NCI-H2196 treated with DMSO at 0.1 percent for 48 hours (cell line): Measurements from ENCODE around the gene CEP78.

Experiments used
- DNase-seq: peaks from one replicate; lab custom pipeline; 2025; ENCODE audit not compliant: unreplicated experiment; lab: John Stamatoyannopoulos, UW

Gene CEP78

GRCh38 chr9:78306222-78307076, 70.6 kb downstream of the CEP78 start:
- DNase-seq, result no peak

DNA sequence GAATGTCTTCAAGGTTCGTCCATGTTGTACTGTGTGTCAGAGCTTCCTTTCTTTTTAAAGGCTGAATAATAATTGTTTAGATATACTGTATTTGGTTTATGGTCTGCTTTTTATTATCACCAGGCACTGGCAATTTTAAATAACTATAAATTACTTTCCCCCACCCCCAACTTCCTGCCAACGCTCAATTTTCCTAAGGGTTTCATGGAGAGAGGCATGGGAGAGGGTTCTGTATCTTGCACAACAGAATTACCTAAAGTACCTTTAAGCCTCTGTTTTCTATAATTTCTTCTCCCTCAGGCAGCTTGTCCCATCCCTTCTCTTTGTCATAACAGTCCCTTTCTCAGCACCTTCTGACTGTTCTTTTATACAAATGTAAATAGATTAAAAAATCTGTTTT, 71.5 kb downstream of the CEP78 start:
- DNase-seq, result no peak

DNA sequence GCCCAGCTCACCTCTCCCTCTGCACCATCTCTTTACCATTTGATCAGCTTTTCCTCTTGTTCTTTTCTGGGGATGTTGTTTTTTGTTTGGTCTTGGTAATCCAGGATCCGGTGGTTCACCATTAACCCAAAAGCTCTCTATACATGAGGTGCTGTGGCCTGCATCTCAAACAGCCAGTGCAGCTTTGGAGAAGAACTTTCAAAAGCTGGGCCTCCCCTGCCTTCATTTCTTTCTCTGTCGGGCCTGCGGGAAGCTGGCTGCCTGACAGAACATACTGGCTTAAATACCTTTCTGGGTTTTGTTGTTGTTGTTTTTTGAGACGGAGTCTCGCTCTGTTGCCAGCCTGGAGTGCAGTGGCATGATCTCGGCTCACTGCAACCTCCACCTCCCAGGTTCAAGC, 73.2 kb downstream of the CEP78 start:
- no peak for DNase-seq

GRCh38 chr9:78311075-78311474, 75.2 kb downstream of the CEP78 start:
- DNase-seq, result no peak

DNA sequence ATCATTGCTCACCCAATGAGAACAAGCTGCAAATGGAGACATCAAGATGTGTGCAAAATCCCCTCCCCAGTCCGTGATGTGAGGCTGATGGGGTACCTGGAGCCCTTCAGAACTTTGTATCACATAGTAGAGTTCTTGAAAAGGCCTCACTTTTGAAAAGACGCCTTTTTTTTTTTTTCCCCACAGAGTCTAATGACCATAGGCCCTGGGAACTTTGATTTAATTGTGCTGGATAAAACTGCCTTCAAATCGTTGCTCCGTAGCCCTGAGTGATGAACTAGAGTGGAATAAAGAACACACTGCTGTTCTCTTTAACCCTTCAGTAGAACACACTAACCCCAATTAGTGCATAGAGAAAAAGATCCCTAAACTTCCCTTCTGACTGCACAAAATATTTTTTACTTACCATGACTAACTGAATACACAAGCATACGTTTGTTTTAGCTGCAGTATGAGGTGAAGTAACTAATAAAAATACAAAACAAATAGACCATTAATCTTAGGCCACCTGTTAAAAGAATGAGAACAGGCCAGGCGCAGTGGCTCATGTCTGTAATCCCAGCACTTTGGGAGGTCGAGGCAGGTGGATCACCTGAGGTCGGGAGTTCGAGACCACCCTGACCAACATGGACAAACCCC, 76.1 kb downstream of the CEP78 start:
- DNase-seq, result peak; percentile 3

DNA sequence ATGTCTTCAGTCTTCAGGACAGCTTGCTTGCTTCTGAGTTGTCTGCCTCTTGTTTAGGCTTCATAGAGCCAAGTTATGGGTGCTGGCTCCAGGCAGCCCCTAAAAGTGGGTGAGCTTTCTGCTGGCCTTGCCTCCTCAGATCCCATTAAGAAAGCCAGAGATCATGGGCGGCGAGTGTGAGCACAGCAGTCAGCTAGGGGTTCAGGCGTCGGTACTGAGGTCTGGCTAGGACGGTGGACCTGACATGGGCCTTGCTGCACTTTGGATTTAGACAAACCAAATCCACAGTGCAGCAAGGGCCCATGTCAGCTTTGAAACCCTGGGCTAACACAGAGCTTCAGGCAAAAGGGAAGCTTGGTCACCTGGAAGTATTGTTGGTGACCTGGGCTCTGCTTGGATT, 78.7 kb downstream of the CEP78 start:
- DNase-seq, result no peak

GRCh38 chr9:78314953-78315870, 79.3 kb downstream of the CEP78 start:
- DNase-seq, result no peak

GRCh38 chr9:78316166-78316892, 80.5 kb downstream of the CEP78 start:
- DNase-seq, result no peak

DNA sequence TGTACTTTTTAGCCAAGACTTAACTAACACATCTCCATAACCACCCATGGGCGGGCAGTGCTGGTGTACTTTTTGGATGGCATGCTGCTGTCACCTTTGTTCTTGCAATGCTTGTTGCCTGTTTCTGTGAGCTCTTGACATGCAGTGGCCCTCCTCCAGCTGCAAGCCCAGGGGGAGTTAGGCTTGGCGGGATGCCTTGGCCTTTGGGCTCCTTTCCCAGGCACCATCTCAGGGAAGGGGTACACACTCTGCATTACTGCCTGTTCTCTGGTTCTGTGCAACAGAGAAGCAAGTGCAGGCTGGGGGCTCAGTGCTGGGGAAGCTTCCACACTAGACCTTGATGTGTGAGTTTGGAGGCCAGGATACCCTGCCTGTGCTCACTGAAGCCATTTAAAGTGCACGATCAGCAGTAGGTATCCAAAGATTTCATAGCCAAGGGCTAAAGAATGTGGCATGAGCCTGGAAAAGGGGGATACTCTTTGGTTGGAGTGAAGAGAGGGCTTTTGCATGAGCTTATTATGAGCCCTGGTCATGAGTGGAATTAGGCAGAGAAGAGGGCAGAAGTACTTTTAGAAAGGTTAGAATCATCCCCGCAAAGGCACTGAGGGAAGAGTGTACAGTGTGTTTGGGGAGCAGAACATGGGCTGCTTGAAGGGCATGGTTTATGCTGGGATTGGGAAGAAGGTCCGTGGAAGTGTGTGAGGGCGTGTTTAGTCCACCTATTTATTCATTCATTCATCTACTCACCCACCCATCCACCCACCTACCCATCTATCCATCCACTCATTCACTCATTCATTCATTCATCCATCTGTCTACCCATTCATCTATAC, 83.5 kb downstream of the CEP78 start:
- no peak for DNase-seq

DNA sequence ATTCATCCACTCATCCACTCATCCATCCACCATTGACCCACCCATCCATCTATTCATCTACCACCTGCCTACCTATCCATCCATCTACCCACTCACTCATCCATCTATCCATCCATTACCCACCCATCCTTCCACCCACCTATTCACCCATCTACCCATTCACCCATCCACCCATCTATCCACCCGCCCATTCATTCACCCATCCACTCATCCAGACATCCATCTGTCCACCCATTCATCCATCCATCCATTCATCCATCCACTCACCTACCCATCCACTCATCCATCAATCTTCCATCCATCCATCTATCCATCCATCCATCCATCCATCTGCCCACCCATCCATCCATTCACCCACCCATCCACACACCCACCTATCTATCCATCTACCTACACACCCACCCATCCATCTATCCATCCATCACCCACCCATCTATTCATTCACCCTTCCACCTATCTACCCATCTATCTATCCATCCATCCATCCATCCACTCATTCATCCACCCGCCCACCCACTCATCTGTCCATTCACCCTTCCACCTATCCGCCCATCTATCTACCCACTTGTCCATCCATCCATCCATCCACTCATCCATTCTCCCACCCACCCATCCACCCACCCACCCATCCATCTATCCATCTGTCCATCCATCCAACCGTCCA, 84.3 kb downstream of the CEP78 start:
- no peak for DNase-seq

- DNase-seq, result no peak
Measured at GRCh38 chr9:78320875-78321496, 85.1 kb downstream of the CEP78 start.

DNA sequence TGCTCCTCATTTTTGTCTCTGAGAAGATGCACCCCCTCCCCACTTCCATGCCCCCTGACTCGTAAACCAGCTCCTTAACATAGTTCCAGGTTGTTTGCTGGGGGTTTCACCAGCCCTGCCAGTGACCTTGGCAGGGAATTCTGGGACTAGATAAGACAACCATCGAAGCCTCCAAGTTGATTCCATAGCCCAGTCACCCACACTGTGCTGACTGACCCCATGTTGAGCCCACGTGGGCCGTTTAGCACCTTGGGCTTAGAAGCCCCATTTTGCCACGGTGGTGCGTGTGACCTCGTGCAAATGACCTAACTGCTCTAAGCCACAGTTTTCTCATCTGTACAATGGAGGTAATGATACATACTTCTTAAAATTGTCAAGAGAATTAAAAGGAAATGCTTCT, 85.6 kb downstream of the CEP78 start:
- no peak for DNase-seq

DNA sequence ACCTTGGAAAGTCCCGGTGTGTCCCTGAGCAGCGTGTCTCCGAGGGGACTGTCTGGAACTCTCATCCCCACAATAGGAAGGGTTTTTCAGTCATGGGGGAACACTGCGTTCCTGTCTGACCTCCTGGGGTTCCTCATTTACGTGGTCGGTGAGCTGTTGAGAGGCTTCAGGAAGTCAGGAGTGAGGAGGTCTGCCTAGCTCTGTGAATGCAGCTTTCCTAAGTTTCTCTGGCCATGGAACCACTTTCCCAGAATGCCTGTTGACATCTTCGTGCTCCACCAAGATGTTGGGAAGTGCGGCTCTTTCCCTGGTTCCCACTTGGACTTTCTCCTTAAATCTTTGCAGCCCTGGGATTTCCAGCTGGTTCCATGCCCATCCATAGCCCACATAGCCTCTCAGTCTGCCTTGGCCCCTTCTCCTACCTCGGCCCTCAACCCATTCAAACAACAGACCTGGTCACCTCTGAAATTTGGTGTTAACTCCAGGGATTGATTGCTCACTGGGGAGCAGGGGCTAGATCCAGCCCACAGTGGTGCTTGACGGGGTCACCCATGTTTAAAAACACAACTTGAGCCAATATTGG, 88.3 kb downstream of the CEP78 start:
- no peak for DNase-seq

GRCh38 chr9:78324682-78325081, 88.8 kb downstream of the CEP78 start:
- no peak for DNase-seq

DNA sequence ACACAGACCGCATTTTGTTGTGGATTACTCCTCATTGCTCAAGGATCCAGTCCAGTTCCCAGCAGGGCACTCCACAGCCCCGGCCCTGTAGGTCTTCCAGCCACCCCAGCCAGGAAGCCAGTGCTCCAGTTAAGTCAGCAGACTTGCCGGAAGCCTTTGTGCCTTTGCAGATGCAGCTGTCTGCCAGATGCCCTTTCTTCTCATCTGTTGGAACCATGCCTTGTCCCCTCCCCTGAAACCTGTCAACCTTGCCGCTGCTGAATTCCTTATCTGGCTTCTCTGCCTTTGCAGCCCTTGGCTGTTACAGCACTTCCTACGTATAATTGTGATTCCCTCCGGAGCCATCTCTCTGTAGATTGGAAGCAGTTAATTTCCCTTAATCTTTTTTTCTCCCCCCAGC, 89.5 kb downstream of the CEP78 start:
- peak; percentile 65 for DNase-seq

DNA sequence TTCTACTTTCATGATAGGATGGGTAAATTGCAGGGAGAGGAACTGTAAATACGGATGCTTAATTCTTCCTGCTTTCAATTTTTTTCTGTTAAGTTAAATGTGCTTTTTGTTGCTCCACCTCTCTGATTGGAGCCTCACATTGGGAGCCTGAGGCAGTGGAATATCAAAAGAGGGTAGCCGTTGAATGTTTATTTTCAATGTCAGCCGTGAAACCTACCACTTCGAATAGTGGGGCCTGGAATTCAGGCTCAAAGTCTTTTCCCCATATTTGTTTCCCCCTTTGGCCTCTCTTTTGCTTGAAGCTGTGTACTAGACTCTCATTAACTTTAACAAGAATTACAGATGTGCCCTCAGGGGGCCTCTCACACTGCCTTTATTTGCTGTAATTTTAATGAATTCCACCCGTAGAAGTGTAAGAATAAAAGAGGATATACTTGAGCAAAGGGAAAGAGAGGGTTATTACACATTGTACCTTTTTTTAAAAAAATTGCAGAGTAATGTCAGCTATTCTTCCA, 90.0 kb downstream of the CEP78 start:
- no peak for DNase-seq

GRCh38 chr9:78326564-78326963, 90.7 kb downstream of the CEP78 start:
- no peak for DNase-seq
